HG03457 (cell line): ENCODE results near the gene SEMA5A.

Experiments used
- ATAC-seq: cut with Tn5 transposase; IDR thresholded peaks from one replicate; pipeline ENCODE4 v1.9.1; 2021; ENCODE audit warnings: moderate number of reproducible peaks; ENCODE audit not compliant: unreplicated experiment

SEMA5A gene

GRCh38 chr5:9194509-9194908 is 351.4 kb downstream of the SEMA5A start:
- no peak for ATAC-seq

- no peak for ATAC-seq
These were observed 353.6 kb downstream of the SEMA5A start for GRCh38 chr5:9192266-9192665.

DNA sequence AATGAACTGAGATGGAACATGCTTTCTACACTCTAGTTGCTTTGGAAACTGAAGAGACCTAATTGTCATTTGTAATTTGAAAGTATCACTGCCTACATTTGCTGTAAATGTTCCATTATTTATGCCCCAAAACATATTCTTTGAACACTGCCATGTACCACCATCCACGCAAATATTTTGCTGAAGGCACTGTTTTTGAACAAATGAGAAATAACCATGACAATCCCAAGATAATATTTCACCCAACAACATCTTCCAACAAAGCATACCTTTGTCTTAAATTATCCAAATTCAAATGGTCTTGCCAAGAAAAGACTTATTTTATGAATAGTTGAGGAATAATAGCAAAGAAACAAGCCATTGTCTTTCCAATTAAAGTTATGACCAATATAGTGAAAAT is 356.2 kb downstream of the SEMA5A start:
- ATAC-seq, result no peak

- no peak for ATAC-seq
These were observed 356.9 kb downstream of the SEMA5A start for GRCh38 chr5:9188956-9189355.

GRCh38 chr5:9188131-9188530 is 357.7 kb downstream of the SEMA5A start:
- ATAC-seq, result no peak

- no peak for ATAC-seq
These were observed 358.3 kb downstream of the SEMA5A start for GRCh38 chr5:9187614-9188013.

DNA sequence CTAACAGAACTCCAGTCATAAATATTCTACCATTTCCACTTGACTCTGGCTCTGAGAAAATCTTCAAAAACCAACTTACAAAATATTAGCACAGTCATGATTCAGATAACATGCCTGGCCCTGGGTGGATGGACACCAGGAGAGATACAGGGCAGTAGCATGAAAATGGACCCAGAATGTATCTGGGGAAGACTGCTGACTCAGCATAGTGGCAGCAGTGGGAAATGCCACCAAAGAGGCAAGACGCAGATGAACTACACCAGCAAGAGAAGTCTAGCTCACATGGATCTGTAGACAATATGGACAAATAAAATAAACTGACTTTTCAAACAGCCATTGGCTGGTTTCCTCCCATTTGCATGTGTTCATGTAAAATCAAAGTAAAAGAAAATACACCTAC is 359.8 kb downstream of the SEMA5A start:
- ATAC-seq, result no peak

- no peak for ATAC-seq
These were observed 361.9 kb downstream of the SEMA5A start for GRCh38 chr5:9183992-9184391.

GRCh38 chr5:9182899-9183695 is 362.8 kb downstream of the SEMA5A start:
- ATAC-seq, result no peak

- ATAC-seq, result no peak
These were observed 369.2 kb downstream of the SEMA5A start for GRCh38 chr5:9176641-9177040.

DNA sequence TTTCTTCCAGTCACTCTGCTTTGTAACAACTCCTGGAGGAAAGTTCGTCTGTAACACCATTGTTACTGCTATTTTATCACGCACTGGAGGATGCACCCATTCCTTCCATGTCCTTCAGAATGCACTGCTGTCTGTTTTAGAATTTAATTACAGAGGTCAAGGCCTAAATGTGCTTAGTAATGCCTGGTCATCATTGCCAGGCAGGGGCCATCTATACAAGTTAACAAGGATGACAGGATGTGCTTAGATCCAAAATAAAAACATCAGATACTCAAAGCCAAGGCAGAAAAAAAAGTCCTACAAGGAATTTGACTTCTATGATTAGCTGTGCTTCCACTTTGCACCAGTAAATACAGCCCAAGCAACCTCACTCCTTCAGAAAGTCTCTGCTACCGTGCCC is 371.4 kb downstream of the SEMA5A start:
- no peak for ATAC-seq

DNA sequence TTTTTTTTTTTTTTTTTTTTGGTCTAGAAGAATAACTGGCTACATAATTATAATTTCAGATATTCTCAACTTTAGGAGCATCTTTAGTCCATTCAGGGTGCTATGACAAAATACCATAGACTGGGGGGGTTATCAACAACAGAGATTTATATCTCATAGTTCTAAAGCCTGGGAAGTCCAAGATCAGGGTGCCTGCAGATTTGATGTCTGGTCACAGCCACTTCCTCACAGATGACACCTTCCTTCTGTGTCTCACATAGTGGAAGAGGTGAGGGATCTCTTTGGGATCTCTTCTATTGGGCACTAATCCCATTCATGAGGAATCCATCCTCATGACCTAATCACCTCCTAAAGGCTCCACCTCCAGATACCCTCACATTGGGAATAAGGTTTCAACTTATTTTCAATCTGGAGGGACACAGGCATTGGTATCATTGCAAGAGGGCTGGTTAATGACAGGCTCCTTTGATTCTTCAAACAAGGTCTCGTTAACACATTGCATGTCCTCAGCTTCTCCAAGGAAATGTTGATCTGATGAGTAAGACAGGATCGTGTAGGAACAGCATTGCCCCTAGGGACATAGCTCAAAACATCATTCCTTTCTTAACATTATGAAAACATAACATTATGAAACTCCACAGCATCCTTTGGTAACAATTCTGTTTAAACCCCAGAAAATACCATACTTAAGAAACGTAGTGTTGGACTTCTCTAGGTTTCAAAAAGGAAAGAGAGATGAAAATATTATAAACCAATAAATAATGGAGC is 372.4 kb downstream of the SEMA5A start:
- ATAC-seq, result no peak

GRCh38 chr5:9170026-9170425 is 375.8 kb downstream of the SEMA5A start:
- ATAC-seq, result no peak

GRCh38 chr5:9169557-9169902 is 376.3 kb downstream of the SEMA5A start:
- no peak for ATAC-seq

GRCh38 chr5:9168791-9169556 is 376.9 kb downstream of the SEMA5A start:
- ATAC-seq, result no peak

- ATAC-seq, result no peak
These were observed 379.4 kb downstream of the SEMA5A start for GRCh38 chr5:9166202-9167112.

- ATAC-seq, result no peak
These were observed 380.3 kb downstream of the SEMA5A start for GRCh38 chr5:9165546-9165945.

DNA sequence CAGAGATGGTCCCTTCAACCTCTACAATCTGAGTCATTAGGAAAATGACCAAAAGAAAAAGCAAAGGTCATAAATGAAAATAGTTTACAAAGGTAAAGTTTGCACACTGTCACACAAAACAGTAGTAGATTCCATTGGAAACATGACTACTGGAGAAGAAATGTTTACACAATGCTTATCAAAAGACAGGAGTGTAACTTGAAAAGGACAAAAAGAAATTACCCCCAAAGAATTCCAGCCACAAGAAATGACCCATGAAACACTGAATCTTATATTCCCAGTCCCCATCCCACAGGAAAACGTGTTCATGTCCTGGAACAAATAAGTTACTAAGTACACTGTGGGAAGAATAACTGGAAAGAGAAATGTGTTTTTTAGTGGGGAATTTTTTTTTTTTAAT is 385.1 kb downstream of the SEMA5A start:
- ATAC-seq, result no peak

DNA sequence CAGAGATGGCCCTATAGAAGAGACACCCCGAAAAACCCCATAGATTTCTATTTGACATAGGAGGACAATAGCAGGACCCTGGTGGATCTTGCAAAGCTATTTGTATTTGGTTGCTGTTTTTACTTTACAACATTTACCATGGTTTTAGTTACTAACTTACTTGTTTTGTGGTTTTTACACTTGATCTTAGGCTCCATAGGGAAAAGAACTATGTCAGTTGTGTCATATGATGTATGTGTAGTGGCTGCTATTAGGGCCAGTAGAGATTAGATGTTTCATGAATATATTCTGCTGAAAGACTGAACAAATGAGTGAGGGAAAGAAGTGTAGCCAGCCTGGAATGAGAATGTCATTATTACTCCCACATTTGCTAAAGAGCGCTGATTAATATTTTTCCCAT is 388.1 kb downstream of the SEMA5A start:
- no peak for ATAC-seq

DNA sequence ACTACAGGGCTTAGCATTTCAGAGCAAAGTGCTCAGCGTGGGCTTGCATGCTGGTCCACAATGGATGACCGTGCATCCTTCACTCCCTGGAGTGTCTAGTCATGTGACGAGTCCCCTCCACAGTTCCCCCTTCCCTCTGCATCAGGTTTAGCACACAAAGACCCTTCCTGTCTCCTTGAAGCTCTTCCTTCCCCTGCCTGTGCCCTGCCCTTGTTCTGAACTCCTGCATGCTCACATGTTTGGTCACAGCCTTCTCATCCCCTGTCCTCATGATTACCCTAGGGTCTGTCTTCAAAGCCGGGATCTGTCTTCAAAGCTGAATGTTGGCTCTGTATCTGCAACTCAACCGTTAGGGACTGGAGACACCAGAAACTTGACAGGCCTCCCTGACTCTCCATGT is 388.9 kb downstream of the SEMA5A start:
- no peak for ATAC-seq

GRCh38 chr5:9156282-9156681 is 389.6 kb downstream of the SEMA5A start:
- ATAC-seq, result no peak
